ENCODE measurements around the gene BRAP.

GRCh38 chr12:111600205-111600642 lies 85.5 kb downstream of the BRAP start:
- TF ChIP-seq MAX (IDR thresholded peaks at IDR 0.05; ENCODE audit: low read depth, low read length): no peak
- TF ChIP-seq CTCF (IDR thresholded peaks at IDR 0.05; ENCODE audit: low read depth, low read length): no peak
- TF ChIP-seq POLR2A (IDR thresholded peaks at IDR 0.05; ENCODE audit: extremely low read depth, insufficient read length): no peak
- TF ChIP-seq MYC (IDR thresholded peaks at IDR 0.05; ENCODE audit: low read depth, low read length): no peak

Data from NB4 (cell line).